ENCODE results near the gene C4B. TPM values are rescaled to one million over a fixed set of nuclear protein-coding genes. Genes with fewer than 3 reads are reported as not detected.
A peak's percentile ranks its signal among the peaks of the same experiment; 100 is the strongest.
"Not testable (repeated sequence)": the region's sequence is repeated elsewhere in the genome, so short reads cannot be mapped to it uniquely, and the experiment has no call there.

Gene C4B
- 1 to 10 TPM; 3.0 to 4.0 TPM for total RNA-seq

DNA sequence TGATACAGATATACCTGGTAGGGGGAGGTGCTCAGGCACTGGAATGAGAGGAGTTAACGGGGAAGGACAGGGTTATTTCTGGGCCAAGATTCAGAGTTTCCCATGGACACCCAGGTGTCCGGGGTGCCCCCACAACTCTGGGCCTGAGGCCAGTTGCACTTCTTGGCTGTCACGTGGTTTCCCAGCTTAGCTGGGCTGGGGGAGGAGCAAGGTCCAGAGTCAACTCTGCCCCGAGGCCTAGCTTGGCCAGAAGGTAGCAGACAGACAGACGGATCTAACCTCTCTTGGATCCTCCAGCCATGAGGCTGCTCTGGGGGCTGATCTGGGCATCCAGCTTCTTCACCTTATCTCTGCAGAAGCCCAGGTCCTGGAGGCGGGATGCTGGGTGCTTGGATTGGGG, at the start of gene C4B:
TSS of gene C4B (plus strand) at position 249 of the 400 bp plus-strand sequence. CDS start at position 300, 51 bp downstream.
- not testable (repeated sequence) for H3K4me1 Mint-ChIP-seq, H3K27ac Mint-ChIP-seq, H3K36me3 Mint-ChIP-seq, H3K4me3 Mint-ChIP-seq, DNase-seq, H3K9me3 Mint-ChIP-seq, H3K27me3 Mint-ChIP-seq

DNA sequence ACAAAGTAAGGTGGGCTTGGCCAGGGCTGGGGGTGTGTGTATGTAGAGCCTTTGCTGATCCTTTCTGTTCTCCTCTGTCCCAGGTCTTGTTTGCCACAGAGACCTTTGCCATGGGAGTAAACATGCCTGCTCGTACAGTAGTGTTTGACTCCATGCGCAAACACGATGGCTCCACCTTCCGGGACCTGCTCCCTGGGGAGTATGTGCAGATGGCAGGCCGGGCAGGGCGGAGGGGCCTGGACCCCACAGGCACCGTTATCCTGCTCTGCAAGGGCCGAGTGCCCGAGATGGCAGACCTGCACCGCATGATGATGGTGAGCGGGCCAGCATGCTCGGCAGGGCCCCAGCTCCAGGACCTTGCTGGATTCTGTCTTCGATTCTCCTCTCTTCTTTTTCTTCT, 48.9 kb upstream of the C4B start:
- H3K36me3 Mint-ChIP-seq: peaks cover 34% of the 10 kb centered on the region
- peaks cover 24% of the 10 kb centered on the region for H3K4me1 Mint-ChIP-seq
- no peak overlapping the region for H3K4me3 Mint-ChIP-seq
- DNase-seq: no peak
- H3K27ac Mint-ChIP-seq: peak overlapping the region; percentile 49
- H3K9me3 Mint-ChIP-seq: no peaks in the 10 kb centered on the region
- H3K27me3 Mint-ChIP-seq: no peaks in the 10 kb centered on the region

DNA sequence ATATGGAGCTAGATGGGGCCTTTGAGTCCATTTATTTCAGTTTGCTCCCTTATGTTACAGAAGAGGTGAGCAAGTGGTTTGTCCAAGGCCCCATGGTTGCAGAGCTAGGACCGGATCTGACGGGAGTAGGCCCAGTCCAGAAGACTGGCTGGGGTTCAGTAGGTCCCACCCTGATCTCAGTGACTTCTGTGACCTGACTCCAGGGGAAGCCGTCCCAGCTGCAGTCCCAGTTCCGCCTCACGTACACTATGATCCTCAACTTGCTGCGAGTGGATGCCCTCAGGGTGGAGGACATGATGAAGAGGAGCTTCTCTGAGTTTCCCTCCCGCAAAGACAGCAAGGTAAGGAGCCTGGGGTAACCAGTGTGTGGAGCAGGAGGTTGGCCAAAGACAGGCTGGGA, 48.1 kb upstream of the C4B start:
- peaks cover 33% of the 10 kb centered on the region for H3K36me3 Mint-ChIP-seq
- H3K4me3 Mint-ChIP-seq: no peak overlapping the region
- H3K9me3 Mint-ChIP-seq: no peaks in the 10 kb centered on the region
- H3K4me1 Mint-ChIP-seq: peaks cover 24% of the 10 kb centered on the region
- no peak for DNase-seq
- H3K27me3 Mint-ChIP-seq: no peaks in the 10 kb centered on the region
- H3K27ac Mint-ChIP-seq: no peak overlapping the region

DNA sequence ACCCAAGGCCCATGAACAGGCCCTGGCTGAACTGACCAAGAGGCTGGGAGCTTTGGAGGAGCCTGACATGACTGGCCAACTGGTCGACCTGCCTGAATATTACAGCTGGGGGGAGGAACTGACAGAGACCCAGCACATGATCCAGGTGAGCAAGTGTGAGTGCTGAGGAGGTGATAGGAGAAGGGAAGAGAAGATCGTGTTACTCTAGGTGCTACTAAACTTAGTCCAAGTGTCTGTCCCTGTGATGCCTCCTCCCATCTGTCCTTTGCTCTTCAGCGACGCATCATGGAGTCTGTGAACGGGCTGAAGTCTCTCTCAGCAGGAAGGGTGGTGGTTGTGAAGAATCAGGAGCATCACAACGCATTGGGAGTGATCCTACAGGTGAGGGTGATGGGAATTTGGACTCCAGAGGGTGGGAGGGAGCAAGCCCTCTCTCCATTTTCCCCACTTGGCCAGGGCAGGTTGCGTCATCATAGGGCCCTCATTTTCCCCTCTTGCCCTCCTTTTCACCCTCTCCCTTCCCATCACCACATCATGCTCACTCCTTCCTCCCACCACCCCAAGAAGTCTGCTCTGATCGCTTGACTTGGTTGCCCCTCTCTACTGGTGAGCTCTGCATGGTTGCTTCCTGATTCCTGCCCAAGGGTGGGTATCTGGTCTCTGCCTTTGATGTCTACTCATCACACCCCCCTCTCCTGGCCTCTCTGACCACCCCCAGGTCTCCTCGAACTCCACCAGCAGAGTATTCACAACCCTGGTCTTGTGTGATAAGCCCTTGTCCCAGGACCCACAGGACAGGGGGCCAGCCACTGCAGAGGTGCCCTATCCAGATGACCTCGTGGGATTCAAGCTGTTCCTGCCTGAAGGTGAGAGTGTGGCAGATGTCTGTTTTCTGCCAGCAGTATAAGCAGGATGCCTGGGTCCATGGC, 47.3 kb upstream of the C4B start:
- H3K27ac Mint-ChIP-seq: peak overlapping the region; percentile 18
- peaks cover 23% of the 10 kb centered on the region for H3K4me1 Mint-ChIP-seq
- no peaks in the 10 kb centered on the region for H3K9me3 Mint-ChIP-seq
- H3K27me3 Mint-ChIP-seq: no peaks in the 10 kb centered on the region
- peaks cover 26% of the 10 kb centered on the region for H3K36me3 Mint-ChIP-seq
- no peak overlapping the region for H3K4me3 Mint-ChIP-seq
- no peak for DNase-seq

DNA sequence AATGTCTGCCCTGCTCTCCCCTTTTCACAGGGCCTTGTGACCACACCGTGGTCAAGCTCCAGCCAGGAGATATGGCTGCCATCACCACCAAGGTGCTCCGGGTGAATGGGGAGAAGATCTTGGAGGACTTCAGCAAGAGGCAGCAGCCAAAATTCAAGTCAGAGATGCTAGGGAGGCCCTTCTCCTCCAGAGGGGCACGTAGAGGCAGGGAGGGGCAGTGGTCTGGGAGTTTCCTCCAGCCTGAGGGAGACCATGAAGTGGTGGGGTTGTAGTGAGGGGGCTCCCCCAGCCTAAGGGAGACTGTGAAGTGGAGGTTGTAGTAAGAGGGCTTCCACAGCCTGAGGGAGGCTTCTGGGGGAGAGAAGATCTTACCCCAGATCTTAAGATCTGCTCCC, 46.7 kb upstream of the C4B start:
- H3K4me1 Mint-ChIP-seq: peaks cover 26% of the 10 kb centered on the region
- no peaks in the 10 kb centered on the region for H3K9me3 Mint-ChIP-seq
- peaks cover 21% of the 10 kb centered on the region for H3K36me3 Mint-ChIP-seq

DNA sequence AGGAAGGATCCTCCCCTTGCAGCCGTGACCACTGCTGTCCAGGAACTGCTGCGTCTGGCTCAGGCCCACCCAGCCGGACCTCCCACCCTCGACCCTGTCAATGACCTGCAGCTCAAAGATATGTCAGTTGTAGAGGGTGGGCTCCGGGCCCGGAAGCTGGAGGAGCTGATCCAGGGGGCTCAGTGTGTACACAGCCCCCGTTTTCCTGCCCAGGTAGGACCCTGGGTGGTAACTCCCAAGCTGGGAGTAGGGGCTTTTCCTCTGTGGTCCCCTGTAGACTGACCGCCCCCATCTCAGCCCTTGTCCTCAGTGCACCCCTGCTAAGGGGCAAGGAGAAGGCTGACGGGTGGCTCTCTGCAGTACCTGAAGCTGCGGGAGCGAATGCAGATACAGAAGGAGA, 46.3 kb upstream of the C4B start:
- Mint-ChIP-seq H3K27ac (no peak overlapping the region), H3K36me3 (peaks cover 21% of the 10 kb centered on the region), H3K4me3 (no peak overlapping the region), H3K27me3 (no peaks in the 10 kb centered on the region), H3K4me1 (peaks cover 30% of the 10 kb centered on the region), H3K9me3 (no peaks in the 10 kb centered on the region)
- DNase-seq: no peak

More for the DNA sequence above, 46.7 kb upstream of the C4B start:
- DNase-seq: no peak
- no peak overlapping the region for H3K4me3 Mint-ChIP-seq
- H3K27ac Mint-ChIP-seq: peak overlapping the region; percentile 18
- H3K27me3 Mint-ChIP-seq: no peaks in the 10 kb centered on the region

DNA sequence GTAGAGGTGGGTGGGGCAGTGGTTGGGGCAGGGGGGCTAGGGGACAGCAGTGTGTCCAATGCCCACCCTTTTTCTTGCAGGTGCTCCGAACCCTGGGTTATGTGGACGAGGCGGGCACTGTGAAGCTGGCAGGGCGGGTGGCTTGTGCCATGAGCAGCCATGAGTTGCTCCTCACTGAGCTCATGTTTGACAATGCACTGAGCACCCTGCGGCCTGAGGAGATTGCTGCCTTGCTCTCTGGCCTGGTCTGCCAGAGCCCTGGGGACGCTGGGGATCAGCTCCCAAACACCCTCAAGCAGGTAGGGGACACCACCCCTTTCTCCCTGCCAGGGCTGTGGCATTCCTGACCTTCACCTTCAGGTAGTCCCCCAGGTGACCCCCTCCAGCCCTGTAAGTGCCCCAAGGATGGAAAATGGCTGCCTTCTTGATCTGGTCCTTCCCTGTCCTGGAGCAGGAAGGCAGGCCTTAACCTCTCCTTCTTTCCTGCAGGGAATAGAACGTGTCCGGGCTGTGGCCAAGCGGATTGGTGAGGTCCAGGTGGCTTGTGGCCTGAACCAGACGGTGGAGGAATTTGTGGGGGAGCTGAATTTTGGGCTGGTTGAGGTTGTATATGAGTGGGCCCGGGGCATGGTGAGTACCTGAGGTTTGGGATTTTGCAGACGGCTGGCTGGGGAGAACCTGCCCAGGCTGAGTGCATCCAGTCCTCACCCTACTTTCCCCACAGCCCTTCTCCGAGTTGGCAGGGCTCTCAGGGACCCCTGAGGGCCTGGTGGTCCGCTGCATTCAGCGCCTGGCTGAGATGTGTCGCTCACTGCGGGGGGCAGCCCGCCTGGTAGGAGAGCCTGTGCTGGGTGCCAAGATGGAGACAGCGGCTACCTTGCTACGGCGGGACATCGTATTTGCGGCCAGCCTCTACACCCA, 45.5 kb upstream of the C4B start:
- H3K9me3 Mint-ChIP-seq: no peaks in the 10 kb centered on the region
- peak overlapping the region; percentile 100 for H3K27ac Mint-ChIP-seq
- peaks cover 36% of the 10 kb centered on the region for H3K4me1 Mint-ChIP-seq
- H3K4me3 Mint-ChIP-seq: peak overlapping the region; percentile 96
- no peaks in the 10 kb centered on the region for H3K27me3 Mint-ChIP-seq
- peaks cover 18% of the 10 kb centered on the region for H3K36me3 Mint-ChIP-seq
- DNase-seq: no peak

DNA sequence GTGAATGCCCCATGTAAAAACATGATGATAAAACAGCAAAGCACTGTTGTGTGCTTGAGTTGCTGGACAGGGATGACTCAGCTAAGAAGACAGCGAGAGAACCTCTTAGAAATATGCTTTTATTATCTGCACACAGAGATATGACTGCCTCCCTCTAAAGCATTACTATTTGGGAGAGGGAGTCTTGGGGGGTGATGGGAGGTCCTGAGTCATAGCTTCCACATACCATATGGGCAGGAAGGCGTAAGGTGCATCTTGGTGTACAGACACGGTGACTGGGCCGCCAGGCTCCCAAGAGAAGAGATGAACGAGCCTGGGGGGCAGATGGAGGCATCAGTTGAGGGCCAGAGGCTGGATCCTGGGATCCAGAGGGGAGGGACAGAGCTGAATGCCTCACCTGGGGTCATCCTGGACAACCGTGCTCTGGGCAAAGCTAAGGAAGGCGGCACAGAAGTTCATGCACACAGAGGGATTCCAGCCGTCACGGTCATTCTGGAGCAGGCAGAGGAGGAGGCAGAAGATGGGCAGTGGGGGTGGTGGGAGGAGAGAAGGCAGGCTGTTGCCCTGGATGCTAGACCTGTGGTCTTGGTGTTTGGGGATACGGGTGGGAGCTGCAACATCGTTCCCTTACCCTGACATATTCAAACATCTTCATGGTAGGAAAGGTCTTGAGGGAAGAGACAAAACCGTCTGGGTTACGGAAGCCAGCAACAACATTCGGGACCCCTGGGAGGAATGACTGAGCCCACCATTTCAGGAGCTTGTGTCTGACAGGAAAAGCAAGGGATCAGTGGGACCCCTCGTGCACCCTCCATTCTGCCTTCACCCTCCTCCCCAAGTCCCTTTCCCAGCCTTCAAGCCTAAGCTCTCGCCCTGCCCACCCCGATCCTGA, 44.6 kb upstream of the C4B start:
- peaks cover 17% of the 10 kb centered on the region for H3K36me3 Mint-ChIP-seq
- peak overlapping the region; percentile 96 for H3K4me3 Mint-ChIP-seq
- no peaks in the 10 kb centered on the region for H3K9me3 Mint-ChIP-seq
- peak overlapping the region; percentile 100 for H3K27ac Mint-ChIP-seq
- no peak for DNase-seq
- H3K4me1 Mint-ChIP-seq: peaks cover 37% of the 10 kb centered on the region
- no peaks in the 10 kb centered on the region for H3K27me3 Mint-ChIP-seq

DNA sequence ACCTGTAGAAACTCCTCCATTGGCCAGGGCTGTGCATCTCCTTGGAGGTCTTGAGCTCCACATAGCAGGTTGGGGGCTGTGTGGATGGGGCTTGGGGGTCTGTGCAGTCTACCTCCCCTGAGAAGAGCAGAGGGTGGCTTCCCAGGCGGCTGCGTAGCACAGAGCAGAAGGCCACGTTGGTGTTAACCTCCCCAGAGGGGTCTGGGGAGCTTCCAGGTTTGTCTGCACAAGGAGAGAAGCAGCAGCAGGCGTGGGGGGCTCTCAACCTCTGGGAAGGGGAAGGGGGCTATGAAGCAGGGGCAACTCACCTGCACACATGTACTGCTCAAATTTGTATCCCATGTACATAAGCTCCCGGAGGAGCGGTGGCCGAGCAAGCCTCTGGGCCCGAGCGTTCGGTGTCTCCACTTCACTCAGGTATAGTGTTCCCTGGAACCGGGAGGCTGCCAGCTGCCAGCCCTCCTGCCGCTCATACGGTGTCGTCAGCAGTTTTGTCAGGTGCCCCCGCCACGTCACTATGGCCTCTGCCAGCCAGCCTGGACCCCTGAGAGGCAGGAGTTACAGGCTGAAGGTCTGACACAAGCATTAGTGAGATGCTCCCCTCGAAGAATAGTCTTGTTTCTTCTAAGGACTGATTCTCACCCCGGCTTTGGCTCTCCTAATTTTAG, 43.9 kb upstream of the C4B start:
- Mint-ChIP-seq H3K27ac (peak overlapping the region; percentile 100), H3K36me3 (peaks cover 16% of the 10 kb centered on the region), H3K4me1 (peaks cover 37% of the 10 kb centered on the region), H3K9me3 (no peaks in the 10 kb centered on the region), H3K4me3 (peak overlapping the region; percentile 96), H3K27me3 (no peaks in the 10 kb centered on the region)
- DNase-seq: no peak

DNA sequence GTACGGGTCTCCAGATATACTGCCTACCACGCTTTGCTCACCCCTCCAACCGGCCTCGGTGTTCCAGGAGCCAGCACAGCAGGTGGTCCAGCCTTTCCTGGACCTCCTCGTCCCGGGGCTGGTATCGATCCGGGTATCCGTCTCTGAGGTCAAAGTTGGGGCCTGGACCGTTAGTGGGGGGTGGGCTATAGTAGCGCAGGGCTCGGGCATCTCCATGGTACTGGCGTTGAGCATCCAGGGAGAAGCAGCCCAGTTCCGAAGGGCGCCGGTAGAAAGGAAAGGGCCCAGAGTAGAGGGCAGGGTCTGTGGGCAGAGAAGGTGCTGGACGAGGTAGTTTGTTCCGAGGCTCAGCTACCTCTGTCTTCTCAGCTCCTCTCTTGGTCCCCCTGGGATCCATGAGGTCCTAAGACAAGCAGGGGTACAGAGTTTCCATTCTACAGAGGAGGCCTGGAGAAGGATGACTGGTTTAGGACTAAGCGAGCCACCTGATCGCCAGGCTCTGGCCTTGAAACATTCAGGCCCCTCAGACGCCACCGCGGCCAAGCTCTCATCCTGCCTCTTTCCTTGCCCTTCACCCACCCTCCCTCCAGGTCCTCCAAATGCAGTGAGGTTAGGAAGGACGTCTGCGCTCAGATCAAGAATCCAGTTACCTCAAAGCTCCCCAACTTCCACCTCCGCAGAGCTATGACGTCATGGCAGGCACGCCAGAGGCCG, 43.2 kb upstream of the C4B start:
- H3K4me1 Mint-ChIP-seq: peaks cover 37% of the 10 kb centered on the region
- H3K27ac Mint-ChIP-seq: peak overlapping the region; percentile 100
- H3K36me3 Mint-ChIP-seq: peaks cover 16% of the 10 kb centered on the region
- DNase-seq: no peak
- no peaks in the 10 kb centered on the region for H3K9me3 Mint-ChIP-seq
- no peaks in the 10 kb centered on the region for H3K27me3 Mint-ChIP-seq
- H3K4me3 Mint-ChIP-seq: peak overlapping the region; percentile 96

DNA sequence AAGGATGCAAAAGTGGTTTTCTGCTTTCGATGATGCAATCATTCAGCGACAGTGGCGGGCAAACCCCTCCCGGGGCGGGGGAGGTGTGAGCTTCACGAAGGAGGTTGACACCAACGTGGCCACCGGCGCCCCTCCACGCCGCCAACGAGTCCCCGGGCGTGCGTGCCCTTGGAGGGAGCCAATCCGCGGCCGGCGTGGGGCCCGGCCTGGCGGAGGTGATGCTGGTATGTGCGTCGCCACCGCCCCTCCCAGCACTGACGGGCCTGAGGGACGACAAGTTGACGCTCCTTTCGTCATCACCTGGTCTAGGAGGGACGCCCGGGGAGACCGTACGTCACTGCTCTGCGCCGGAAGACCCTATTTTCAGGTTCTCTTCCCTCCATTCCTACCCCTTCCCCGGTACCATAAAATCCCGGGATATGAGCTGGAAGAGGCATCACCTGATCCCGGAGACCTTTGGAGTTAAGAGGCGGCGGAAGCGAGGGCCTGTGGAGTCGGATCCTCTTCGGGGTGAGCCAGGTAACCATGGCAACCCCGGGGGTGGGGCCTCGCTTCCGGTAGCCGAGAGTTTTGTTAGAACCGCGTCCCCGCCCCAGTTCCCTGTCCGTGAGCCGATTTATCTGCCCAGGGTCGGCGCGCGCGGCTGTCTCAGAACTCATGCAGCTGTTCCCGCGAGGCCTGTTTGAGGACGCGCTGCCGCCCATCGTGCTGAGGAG, 42.4 kb upstream of the C4B start, which contains the start of gene DXO:
TSS of gene DXO (minus strand) at position 146 of the 716 bp plus-strand sequence. CDS start 463 bp downstream, outside the sequence.
- H3K4me1 Mint-ChIP-seq: peaks cover 37% of the 10 kb centered on the region

DNA sequence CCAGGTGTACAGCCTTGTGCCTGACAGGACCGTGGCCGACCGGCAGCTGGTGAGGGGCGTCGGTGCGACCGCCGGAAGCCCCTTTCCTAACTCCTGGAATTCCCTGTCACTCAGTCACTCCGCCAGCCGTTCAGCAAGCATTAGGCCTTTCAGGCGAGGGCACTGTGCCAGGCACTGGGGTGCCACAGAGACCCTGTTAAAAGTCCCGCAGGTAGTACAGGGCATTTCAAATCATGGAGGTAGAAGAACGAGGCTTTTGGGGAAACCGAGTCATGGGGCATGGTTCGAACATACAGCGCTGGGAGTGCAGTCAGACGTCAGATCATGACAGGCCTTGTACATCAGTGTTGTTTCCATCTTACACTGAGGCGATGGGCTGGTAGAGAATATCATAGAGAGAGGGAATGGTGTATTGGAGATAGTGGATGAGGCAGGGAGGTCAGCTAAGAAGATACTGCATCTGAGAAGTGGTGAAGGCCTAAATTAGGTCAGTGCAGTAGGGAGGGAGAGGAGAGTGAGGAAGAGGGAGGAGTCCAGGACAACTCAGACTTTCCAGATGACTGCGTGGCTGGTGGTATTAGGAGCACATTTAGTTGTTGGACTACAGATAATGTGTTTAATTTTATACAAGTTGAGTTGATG, 41.8 kb upstream of the C4B start:
- H3K27ac Mint-ChIP-seq: peak overlapping the region; percentile 100
- DNase-seq: peak; percentile 20
- H3K4me3 Mint-ChIP-seq: peak overlapping the region; percentile 96
- peaks cover 19% of the 10 kb centered on the region for H3K36me3 Mint-ChIP-seq
- peaks cover 37% of the 10 kb centered on the region for H3K4me1 Mint-ChIP-seq
- H3K27me3 Mint-ChIP-seq: no peaks in the 10 kb centered on the region
- H3K9me3 Mint-ChIP-seq: no peaks in the 10 kb centered on the region

More for the DNA sequence above, 42.4 kb upstream of the C4B start, which contains the start of gene DXO:
- peak within 1 kb of the TSS; percentile 100 for H3K27ac Mint-ChIP-seq
- peaks cover 21% of the 10 kb centered on the region for H3K36me3 Mint-ChIP-seq
- H3K27me3 Mint-ChIP-seq: no peaks in the 10 kb centered on the region
- peak within 1 kb of the TSS; percentile 96 for H3K4me3 Mint-ChIP-seq
- DNase-seq: peak; percentile 99
- H3K9me3 Mint-ChIP-seq: no peaks in the 10 kb centered on the region
